Smooth muscle cell (in vitro differentiated cells): ENCODE results near the gene RECQL5. TPM values are rescaled to one million over a fixed set of nuclear protein-coding genes. Genes with fewer than 3 reads are reported as not detected.

Experiments
- DNase-seq: peaks from one replicate; lab custom pipeline; 2025; ENCODE audit not compliant: unreplicated experiment; lab: John Stamatoyannopoulos, UW
- H2AFZ ChIP-seq: fragments of 200-600 bp; sonication (generic); 2 replicates; pipeline ENCODE4 v1.6.0; 2016; ENCODE audit warnings: antibody characterized with exemption, low read depth, mild to moderate bottlenecking
- H3F3A ChIP-seq: fragments of 200-600 bp; sonication (generic); 2 replicates; pipeline ENCODE4 v1.6.0; 2017; ENCODE audit warnings: antibody characterized with exemption, low read depth
- H3K27ac ChIP-seq: fragments of 200-600 bp; sonication (generic); 2 replicates; pipeline ENCODE4 v1.5.1; 2016; ENCODE audit warnings: low read depth, mild to moderate bottlenecking
- H3K27me3 ChIP-seq: fragments of 200-600 bp; sonication (generic); 2 replicates; pipeline ENCODE4 v1.6.1; 2016; ENCODE audit warnings: low read depth, mild to moderate bottlenecking
- H3K36me3 ChIP-seq: fragments of 200-600 bp; sonication (generic); 2 replicates; pipeline ENCODE4 v1.5.1; 2016; ENCODE audit warnings: low read depth
- H3K4me1 ChIP-seq: fragments of 200-600 bp; sonication (generic); 2 replicates; pipeline ENCODE4 v1.5.1; 2016; ENCODE audit warnings: low read depth
- H3K4me2 ChIP-seq: fragments of 200-600 bp; sonication (generic); 2 replicates; pipeline ENCODE4 v1.6.0; 2016; ENCODE audit warnings: mild to moderate bottlenecking
- H3K4me3 ChIP-seq: fragments of 200-600 bp; sonication (generic); 2 replicates; pipeline ENCODE4 v1.5.1; 2016; ENCODE audit warnings: mild to moderate bottlenecking
- H3K79me2 ChIP-seq: fragments of 200-600 bp; sonication (generic); 2 replicates; pipeline ENCODE4 v1.6.0; 2016; ENCODE audit warnings: low read depth, mild to moderate bottlenecking
- H3K9ac ChIP-seq: fragments of 200-600 bp; sonication (generic); 2 replicates; pipeline ENCODE4 v1.6.0; 2016; ENCODE audit warnings: low read depth
- H3K9me3 ChIP-seq: fragments of 200-600 bp; sonication (generic); replicated peaks from 2 replicates; pipeline ENCODE4 v1.5.1; 2016; ENCODE audit warnings: low read depth
- H4K20me1 ChIP-seq: fragments of 200-600 bp; sonication (generic); 2 replicates; pipeline ENCODE4 v1.6.0; 2016; ENCODE audit warnings: low read depth
- WGBS: methylation state at CpG from one replicate; pipeline ENCODE4 v1.1.7; 2016; ENCODE audit warnings: low lambda C conversion rate; 5-methylcytosine and 5-hydroxymethylcytosine counted together
- polyA plus RNA-seq: library from polyadenylated mRNA; unstranded; fragments of >200 nt; fragmentation: Nextera tagmentation; extraction: Ambion mirVana; gene quantifications from 2 replicates; pipeline ENCODE4 v1.2.1, GENCODE V29; 2016
- total RNA-seq: library from RNA; depleted of rRNA; stranded (reverse); fragments of >200 nt; gene quantifications from 2 replicates; pipeline ENCODE4 v1.2.3, GENCODE V29; 2014
- TF ChIP-seq, protein P1 (sequence below): fragments of 200-600 bp; sonication (generic); IDR thresholded peaks from 2 replicates; pipeline ENCODE4 v1.5.1; 2017; ENCODE audit warnings: borderline replicate concordance, mild to moderate bottlenecking, antibody characterized with exemption; ENCODE audit not compliant: insufficient read depth, poor library complexity, severe bottlenecking

Gene RECQL5
- total and polyA plus RNA-seq, 2 experiments from 2014 or later: 15.7 to 38.2 TPM

DNA sequence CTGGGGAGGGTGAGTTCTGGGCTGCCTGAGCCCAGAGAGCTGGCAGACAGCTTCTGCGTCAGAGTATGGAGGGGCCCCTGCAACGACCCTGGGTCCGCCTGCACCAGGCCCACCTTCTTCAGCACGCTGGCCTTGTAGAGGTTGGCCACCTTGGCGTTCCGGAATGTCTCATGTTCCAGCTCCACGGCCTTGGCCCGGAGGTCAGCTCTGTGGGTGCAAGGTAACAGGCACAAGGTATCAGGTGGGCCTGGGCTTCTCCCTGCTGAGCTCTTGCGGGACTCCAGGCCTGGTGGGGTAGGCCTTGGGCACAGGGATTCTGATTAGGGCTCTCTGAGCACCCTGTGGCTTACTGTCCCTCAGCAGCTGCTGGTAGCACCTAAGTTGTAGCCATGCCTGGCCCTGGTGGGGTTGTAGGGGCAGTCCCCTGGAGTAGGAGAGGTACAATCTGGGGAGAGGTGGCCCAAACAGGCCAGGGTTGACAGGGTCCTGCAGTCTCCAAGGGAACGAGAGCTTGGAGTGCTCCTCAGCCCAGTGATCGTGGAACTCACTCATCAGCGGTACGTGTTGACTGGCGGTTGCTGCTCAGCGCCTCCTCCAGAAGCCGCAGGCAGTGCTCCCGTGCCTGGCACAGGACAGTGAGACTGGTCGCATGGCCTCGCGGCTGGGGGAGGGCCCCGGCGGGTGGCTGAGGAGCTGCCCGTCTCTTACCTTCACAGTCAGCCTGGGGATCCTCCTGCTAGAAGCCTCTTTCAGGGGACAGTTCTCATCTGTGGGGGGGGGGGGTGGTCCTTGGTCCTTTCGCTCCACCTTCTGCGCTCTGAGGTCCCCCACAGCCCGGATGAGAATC, 36.7 kb downstream of the RECQL5 start:
- H3K9me3 ChIP-seq: no peaks in the 10 kb centered on the region
- H3K9ac ChIP-seq: no peak overlapping the region

DNA sequence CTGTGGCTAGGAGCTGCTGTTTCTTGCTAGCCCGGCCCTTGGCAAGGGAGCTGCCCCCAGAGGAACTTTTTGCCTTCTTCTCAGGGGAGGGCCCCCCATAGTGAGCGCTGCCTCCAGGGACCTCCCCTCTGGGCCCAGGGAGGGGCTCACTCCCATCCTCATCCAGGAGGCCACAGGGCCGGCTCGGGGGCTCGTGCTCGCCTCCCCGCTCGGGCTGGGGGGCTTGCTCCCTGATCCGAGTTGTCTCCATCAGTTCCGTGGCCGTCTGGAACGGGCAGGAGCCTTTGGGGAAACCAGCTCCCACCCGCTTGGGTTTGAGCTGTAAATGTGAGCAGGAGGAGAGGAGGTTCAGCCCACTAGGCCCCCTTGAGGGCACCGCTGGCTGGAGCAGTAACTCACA, 37.8 kb downstream of the RECQL5 start:
- Histone ChIP-seq H3K4me2 (no peak overlapping the region), H3K9ac (no peak overlapping the region), H3F3A (no peaks in the 10 kb centered on the region), H3K27me3 (no peaks in the 10 kb centered on the region), H3K4me1 (peaks cover 11% of the 10 kb centered on the region), H3K36me3 (no peaks in the 10 kb centered on the region), H3K79me2 (no peaks in the 10 kb centered on the region), H3K9me3 (no peaks in the 10 kb centered on the region), H2AFZ (no peak overlapping the region), H3K4me3 (no peak overlapping the region), H4K20me1 (peaks cover 1% of the 10 kb centered on the region), H3K27ac (no peak overlapping the region)
- DNase-seq: no peak
- 91% methylated on average over 14 of the region's 14 CpGs for WGBS
- TF ChIP-seq, protein P1, sequence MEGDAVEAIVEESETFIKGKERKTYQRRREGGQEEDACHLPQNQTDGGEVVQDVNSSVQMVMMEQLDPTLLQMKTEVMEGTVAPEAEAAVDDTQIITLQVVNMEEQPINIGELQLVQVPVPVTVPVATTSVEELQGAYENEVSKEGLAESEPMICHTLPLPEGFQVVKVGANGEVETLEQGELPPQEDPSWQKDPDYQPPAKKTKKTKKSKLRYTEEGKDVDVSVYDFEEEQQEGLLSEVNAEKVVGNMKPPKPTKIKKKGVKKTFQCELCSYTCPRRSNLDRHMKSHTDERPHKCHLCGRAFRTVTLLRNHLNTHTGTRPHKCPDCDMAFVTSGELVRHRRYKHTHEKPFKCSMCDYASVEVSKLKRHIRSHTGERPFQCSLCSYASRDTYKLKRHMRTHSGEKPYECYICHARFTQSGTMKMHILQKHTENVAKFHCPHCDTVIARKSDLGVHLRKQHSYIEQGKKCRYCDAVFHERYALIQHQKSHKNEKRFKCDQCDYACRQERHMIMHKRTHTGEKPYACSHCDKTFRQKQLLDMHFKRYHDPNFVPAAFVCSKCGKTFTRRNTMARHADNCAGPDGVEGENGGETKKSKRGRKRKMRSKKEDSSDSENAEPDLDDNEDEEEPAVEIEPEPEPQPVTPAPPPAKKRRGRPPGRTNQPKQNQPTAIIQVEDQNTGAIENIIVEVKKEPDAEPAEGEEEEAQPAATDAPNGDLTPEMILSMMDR: no peak

More for the DNA sequence above, 36.7 kb downstream of the RECQL5 start:
- no peak for DNase-seq
- Histone ChIP-seq H3K27ac (no peak overlapping the region), H4K20me1 (peaks cover 5% of the 10 kb centered on the region), H3K79me2 (no peaks in the 10 kb centered on the region), H3K36me3 (no peaks in the 10 kb centered on the region), H2AFZ (no peak overlapping the region), H3K4me3 (no peak overlapping the region), H3K4me1 (peaks cover 22% of the 10 kb centered on the region), H3K4me2 (no peak overlapping the region), H3F3A (no peaks in the 10 kb centered on the region), H3K27me3 (no peaks in the 10 kb centered on the region)
- 88% methylated on average over 26 of the region's 26 CpGs for WGBS
- TF ChIP-seq, protein P1: no peak

DNA sequence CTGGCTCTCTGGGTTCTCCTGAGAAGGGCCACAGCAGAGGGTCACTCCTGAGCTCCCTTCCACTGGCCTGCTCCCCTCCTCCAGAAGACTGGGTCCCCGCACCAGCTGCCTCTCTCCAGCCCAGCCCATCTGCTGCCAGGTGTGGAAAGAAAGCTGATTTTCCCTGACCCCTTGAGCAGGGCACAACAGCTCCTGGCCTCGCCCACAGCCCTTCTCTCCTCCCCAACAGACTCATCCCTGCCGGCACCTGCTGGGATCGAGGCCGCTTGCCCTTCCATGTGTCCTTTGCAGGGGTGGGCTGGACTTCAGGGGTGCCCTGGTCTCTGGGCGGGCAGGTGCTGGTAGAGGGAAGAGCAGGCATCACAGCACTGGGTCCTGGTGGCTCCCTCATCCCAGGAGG, 38.5 kb downstream of the RECQL5 start:
- H3K4me2 ChIP-seq: no peak overlapping the region

More for the DNA sequence above, 38.5 kb downstream of the RECQL5 start:
- Histone ChIP-seq H3K4me1 (peaks cover 5% of the 10 kb centered on the region), H3K36me3 (no peaks in the 10 kb centered on the region), H3K4me3 (no peak overlapping the region), H3K9me3 (no peaks in the 10 kb centered on the region), H3K27me3 (no peaks in the 10 kb centered on the region), H2AFZ (no peak overlapping the region), H3K9ac (no peak overlapping the region), H4K20me1 (no peaks in the 10 kb centered on the region), H3K79me2 (no peaks in the 10 kb centered on the region), H3F3A (no peaks in the 10 kb centered on the region), H3K27ac (no peak overlapping the region)
- no peak for DNase-seq
- TF ChIP-seq, protein P1: no peak
- WGBS: 94% methylated on average over 6 of the region's 6 CpGs
